Measurements from ENCODE around the gene PDCD1. TPM values are rescaled to one million over a fixed set of nuclear protein-coding genes. Genes with fewer than 3 reads are reported as not detected.

The PDCD1 gene
- total RNA-seq, 1 experiment from 2014 or later: not detected

DNA sequence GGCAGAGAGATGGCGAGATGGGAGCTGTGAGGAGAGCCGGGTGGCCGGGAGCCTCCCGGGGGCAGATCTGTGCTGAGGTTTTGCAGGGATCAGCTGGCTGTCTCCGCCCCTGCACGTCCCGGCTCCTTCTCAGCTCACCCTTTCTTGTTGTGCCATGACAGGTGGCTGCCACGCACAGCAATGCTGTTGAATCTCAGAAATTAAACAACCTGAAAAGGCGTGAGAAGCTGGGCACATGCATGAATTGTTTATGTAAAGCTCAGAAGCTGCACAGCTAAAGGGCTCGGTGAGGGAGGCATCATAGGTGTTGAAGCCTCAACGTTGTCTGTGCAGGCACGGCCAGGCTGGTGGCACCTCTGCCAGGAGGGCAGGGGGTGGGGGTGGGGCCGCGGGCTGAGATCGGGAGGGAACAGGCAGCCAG lies 10.0 kb upstream of the PDCD1 start:
- in situ Hi-C loops (cut with HindIII; ENCODE audit: low sequenced_read_pairs): no loop called here
- DNase-seq (ENCODE audit: low spot score): peak; percentile 22

- DNase-seq (ENCODE audit: low spot score): no peak
These were observed 9.2 kb upstream of the PDCD1 start for GRCh38 chr2:241867776-241868420.

DNA sequence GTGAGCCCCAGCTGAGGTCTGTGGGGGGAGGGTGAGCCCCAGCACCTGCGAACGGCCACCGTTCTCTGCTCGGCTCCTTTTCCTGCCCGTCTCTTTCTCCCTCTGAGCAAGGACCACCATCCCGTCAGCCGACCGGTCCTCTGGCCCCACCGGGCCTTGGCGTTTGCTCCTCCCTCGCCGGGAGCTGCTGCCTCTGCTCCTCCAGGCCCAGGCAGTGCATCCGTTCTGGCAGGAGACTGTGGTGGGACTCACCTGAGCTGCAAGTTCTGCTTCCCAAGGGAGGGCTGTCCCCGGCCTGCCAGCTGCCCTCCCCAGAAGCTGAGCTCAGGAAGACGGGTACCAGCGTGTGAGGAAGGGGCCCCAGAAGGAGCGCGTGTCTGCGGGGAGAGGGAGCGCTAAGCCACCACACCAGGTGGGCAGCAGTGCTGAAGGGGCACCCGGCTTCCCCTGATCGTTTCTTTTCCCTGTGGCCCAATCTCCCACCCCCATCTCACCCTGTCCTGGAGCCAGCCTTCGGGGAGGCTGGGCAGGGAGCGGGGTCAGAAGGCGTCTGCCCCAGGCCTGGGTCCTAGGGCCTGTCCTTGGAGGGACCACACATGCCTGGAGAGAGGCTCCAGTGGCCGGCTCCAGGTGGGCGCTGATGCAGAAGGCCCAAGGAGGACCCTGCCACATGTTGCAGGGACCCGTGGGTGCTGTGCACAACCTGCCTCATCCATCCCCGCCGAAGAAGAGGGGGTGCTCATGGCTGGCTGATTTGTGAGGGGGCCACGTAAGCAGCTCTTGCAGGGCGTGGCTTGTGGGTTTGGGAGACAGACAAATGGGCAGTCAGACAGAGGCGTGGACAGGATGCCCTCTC lies 8.3 kb upstream of the PDCD1 start:
- DNase-seq (ENCODE audit: low spot score): no peak

More at GRCh38 chr2:241867776-241868420, 9.2 kb upstream of the PDCD1 start:
- in situ Hi-C loops (cut with HindIII; ENCODE audit: low sequenced_read_pairs): no loop called here

DNA sequence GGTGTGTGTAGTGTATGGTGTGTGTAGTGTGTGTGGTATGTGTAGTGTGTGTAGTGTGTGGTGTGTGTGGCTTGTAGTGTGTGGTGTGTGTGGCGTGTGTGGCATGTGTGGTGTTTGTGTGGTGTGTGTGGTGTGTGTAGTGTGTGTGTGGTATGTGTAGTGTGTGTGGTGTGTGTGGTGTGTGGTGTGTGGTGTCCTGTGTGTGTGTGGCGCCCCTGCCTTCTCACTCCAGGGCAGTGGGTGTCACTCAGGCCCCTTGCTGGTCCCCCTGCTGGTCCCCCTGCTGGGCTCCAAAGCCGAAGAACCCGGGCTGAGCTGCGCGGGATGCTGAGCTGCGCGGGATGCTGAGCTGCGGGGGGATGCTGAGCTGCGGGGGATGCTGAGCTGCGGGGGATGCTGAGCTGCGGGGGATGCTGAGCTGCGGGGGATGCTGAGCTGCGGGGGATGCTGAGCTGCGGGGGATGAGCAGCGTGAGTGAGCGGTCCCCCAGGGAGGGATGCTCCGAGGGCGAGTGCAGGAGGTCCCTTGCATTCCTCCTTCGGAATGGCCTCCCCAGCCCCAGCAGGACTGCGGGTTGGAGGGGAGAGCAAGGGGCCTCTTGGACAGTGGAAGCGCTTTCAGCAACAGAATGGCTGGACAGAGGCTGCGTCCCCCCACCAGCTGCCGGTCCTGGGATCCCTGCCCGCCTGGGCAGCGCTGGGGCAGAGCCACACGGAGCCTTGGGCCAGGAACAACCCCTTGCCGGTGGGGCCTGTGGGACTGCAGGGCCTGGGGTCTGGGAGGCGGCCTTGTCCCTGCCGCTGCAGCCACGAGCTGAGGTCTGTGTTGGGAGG lies 7.5 kb upstream of the PDCD1 start:
- DNase-seq (ENCODE audit: low spot score): no peak
- in situ Hi-C loops (cut with HindIII; ENCODE audit: low sequenced_read_pairs): no loop called here

More for the DNA sequence above, 8.3 kb upstream of the PDCD1 start:
- in situ Hi-C loops (cut with HindIII; ENCODE audit: low sequenced_read_pairs): no loop called here

DNA sequence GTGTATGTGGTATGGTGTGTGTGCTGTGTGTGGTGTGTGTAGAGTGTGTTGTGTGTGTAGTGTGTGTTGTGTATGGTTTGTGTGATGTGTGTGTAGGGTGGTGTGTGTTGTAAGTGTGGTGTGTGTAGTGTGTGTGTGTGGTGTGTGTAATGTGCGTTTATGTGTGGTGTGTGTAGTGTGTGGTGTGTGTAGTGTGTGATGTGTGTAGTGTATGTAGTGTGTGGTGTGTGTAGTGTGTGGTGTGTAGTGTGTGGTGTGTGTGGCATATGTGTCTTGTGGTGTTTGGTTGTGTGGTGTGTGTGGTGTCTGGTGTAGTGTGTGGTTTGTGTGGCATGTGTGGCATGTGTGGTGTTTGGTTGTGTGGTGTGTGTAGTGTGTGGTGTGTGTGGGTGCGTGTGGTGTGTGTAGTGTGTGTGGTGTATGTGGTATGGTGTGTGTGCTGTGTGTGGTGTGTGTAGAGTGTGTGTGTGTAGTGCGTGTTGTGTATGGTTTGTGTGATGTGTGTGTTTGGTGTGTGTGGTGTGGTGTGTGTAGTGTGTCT lies 6.8 kb upstream of the PDCD1 start:
- in situ Hi-C loops (cut with HindIII; ENCODE audit: low sequenced_read_pairs): no loop called here
- no peak for DNase-seq (ENCODE audit: low spot score)

GRCh38 chr2:241864850-241865213 lies 6.1 kb upstream of the PDCD1 start:
- DNase-seq (ENCODE audit: low spot score): no peak
- in situ Hi-C loops (cut with HindIII; ENCODE audit: low sequenced_read_pairs): no loop called here

- no peak for DNase-seq (ENCODE audit: low spot score)
- in situ Hi-C loops (cut with HindIII; ENCODE audit: low sequenced_read_pairs): no loop called here
These were observed 5.6 kb upstream of the PDCD1 start for GRCh38 chr2:241864168-241864849.

- DNase-seq (ENCODE audit: low spot score): no peak
- in situ Hi-C loops (cut with HindIII; ENCODE audit: low sequenced_read_pairs): no loop called here
These were observed 4.9 kb upstream of the PDCD1 start for GRCh38 chr2:241863536-241863954.

- in situ Hi-C loops (cut with HindIII; ENCODE audit: low sequenced_read_pairs): no loop called here
- no peak for DNase-seq (ENCODE audit: low spot score)
These were observed 4.3 kb upstream of the PDCD1 start for GRCh38 chr2:241862775-241863535.

GRCh38 chr2:241862093-241862492 lies 3.4 kb upstream of the PDCD1 start:
- in situ Hi-C loops (cut with HindIII; ENCODE audit: low sequenced_read_pairs): no loop called here
- no peak for DNase-seq (ENCODE audit: low spot score)

GRCh38 chr2:241861264-241861663 lies 2.6 kb upstream of the PDCD1 start:
- DNase-seq (ENCODE audit: low spot score): no peak
- in situ Hi-C loops (cut with HindIII; ENCODE audit: low sequenced_read_pairs): no loop called here

- in situ Hi-C loops (cut with HindIII; ENCODE audit: low sequenced_read_pairs): no loop called here
- DNase-seq (ENCODE audit: low spot score): no peak
These were observed 1.7 kb upstream of the PDCD1 start for GRCh38 chr2:241860184-241861078.

DNA sequence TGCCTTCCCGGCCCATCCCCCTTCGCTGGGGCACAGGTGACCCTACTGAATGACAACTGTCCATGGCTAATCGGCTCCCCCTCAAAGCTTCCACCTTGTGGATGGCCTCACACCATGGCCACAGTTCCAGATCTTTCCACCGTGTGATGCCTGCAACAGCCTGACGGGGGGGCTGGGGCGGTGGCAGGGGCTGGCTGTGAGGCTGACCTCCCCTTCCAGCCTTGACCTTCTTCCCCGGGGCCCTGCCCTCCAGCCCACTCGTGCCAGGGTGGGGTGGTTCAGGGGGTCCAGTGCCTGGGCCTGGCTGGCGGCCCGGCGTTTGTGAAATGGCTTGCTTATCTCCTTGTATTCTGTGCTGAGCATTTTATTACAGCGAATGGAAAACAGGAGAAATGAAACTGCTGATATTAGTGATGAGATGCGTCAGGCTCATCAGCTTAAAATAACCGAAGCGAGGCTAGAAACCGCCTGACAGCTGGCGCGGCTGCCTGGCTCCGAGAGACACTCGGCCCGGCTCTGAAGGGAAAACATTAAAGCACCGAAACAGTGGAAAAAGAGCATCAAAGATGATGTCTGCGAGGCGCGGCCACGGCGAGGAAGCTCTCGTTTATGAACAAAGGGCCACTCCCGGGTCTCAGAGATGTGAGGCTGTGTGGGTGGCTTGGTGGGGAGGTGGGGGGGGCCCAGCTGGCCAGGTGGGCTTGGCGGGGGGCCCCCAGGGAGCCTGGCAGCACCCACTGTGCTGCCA lies 916 bp upstream of the PDCD1 start:
- in situ Hi-C loops (cut with HindIII; ENCODE audit: low sequenced_read_pairs): no loop called here
- DNase-seq (ENCODE audit: low spot score): no peak

GRCh38 chr2:241859017-241859435 lies 332 bp upstream of the PDCD1 start:
- DNase-seq (ENCODE audit: low spot score): no peak
- in situ Hi-C loops (cut with HindIII; ENCODE audit: low sequenced_read_pairs): no loop called here

- no peak for DNase-seq (ENCODE audit: low spot score)
- in situ Hi-C loops (cut with HindIII; ENCODE audit: low sequenced_read_pairs): no loop called here
These were observed 1.0 kb downstream of the PDCD1 start for GRCh38 chr2:241857572-241858121.

DNA sequence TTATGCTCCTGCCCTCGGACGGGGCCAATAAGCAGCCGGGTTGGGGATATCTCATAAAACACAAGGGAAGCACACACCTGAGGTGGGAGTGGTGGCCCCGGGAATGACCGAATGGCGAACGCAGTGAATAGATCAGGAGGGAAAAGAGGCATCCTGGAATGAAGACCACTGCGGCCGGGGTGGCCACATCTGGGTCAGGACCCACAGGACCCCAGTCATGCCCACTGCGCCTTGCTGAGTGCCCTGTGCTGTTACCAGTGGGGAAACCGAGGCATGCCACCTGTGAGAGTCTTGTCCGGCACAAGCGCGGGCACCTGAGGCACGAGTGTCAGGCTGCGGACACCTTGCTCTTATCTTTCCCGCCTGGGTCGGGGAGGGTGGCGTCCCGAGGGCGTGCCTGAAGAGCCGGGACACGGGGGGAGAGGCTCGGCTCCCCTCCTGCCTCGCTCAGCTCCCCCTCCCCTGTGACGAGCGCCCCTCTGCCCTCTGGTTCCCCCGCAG lies 1.6 kb downstream of the PDCD1 start:
- DNase-seq (ENCODE audit: low spot score): no peak
- in situ Hi-C loops (cut with HindIII; ENCODE audit: low sequenced_read_pairs): no loop called here
